ENCODE measurements around the gene MYO18B.
"Not testable (repeated sequence)": the region's sequence is repeated elsewhere in the genome, so short reads cannot be mapped to it uniquely, and the experiment has no call there.

The MYO18B gene, protein sequence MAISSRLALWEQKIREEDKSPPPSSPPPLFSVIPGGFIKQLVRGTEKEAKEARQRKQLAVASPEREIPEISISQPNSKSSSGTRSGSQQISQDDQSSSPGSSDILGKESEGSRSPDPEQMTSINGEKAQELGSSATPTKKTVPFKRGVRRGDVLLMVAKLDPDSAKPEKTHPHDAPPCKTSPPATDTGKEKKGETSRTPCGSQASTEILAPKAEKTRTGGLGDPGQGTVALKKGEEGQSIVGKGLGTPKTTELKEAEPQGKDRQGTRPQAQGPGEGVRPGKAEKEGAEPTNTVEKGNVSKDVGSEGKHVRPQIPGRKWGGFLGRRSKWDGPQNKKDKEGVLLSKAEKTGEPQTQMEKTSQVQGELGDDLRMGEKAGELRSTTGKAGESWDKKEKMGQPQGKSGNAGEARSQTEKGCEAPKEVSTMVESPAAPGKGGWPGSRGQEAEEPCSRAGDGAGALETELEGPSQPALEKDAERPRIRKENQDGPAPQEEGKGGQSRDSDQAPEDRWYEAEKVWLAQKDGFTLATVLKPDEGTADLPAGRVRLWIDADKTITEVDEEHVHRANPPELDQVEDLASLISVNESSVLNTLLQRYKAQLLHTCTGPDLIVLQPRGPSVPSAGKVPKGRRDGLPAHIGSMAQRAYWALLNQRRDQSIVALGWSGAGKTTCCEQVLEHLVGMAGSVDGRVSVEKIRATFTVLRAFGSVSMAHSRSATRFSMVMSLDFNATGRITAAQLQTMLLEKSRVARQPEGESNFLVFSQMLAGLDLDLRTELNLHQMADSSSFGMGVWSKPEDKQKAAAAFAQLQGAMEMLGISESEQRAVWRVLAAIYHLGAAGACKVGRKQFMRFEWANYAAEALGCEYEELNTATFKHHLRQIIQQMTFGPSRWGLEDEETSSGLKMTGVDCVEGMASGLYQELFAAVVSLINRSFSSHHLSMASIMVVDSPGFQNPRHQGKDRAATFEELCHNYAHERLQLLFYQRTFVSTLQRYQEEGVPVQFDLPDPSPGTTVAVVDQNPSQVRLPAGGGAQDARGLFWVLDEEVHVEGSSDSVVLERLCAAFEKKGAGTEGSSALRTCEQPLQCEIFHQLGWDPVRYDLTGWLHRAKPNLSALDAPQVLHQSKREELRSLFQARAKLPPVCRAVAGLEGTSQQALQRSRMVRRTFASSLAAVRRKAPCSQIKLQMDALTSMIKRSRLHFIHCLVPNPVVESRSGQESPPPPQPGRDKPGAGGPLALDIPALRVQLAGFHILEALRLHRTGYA (N-terminal part only)

DNA sequence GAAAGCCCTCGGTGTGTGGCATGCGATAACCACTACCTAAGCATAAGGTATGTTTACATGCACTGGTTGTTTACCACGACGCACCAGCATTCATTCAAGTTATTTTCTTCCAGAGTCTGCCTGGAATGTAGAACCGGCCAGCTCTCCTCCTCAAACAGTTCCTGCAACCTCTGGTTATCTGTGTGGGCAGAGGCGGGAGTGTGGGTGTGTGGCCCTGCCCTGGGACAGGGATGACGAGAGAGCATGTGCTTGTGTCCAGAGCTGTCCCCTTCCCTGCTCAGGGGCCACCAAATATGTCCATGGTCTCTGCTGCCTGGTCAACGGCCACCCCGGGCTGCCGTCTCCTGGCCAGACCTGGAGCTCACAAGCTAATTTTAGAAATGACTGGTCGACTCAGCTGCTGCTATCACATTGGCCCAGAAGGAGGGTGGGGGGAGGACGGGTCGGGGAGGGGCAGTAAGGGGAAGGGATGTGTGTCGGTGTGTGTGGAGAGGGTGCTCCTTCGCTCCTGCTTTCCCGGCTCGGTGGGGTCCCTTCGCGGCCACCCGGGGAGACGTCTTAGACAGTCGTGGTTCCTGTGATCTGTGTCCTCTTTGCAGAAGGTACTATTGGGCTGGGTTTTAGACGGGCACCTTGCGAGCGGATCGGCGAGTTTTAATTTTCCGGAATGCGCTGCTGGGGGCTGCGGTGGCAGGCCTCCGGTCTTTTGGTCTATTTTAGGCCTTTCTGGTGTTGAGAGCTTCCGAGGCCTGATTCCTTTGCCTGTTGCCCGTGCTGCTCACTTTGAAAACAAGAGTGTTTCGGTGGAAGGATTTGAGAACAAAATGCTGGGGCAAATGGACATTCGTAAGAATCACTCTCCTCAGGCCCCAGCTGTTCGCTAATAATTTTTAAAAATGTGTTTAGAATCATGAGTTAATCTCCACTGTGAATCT is at the start of gene MYO18B:
Gene MYO18B (plus strand): TSS at position 497 of the 935 bp plus-strand sequence. CDS start 18,905 bp downstream, outside the sequence.
- DNase-seq (ENCODE audit: low spot score), result no peak

DNA sequence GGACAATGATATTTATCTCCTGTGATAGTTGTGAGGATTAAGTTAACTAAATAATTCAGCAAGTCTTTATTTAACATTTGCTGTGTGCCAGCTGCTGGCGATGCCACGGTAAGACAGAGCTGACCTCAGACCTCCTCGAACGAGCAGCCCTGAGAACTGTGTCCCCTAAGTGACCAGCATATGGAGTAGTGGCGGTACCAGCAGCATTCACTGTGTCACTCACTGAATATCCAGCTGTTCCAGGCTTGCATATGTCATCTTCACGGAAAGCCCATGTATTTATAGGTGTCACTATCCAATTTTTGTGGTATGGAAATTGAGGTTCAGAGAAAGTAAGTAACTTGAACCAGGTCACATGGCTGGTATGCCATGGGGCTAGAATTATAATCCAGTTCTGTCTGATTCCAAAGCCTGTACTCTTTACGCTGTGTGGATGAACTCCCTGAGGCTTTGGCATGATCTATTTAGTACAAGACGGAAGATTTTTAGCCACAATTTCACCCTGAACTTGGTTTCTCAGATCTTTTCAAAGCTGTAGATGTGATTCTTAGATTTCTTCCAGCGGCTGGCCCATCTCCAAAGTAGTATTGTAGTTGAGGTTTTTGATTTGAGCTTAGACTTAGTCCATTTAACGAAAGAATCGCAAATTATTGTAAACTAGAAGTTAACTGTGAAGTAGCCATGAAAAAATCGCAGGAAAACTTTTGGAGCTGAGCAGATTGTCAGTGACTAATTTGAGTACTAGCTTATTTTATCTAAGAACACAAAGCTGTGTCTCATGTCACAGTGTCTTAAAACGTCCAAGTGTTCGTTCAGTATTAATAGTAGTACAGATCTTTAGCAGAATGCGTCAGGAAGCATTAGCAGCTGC is 49.4 kb upstream of the MYO18B start:
- no peak for DNase-seq (ENCODE audit: low spot score)

DNA sequence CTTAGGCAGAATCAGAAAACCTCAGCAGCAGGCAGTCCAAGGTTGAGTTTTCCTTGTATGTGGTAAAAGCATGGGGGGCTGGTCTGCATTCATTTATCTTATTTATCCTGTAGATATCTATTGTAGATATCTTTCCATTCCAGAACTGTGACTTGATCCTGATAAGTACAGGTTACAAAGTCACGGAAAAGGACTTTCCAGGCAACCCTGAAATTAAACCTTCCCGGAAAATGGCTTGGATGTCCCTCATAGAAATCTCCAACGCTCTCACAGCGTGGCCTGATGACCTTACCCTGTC is 48.8 kb upstream of the MYO18B start:
- DNase-seq (ENCODE audit: low spot score), result no peak

DNA sequence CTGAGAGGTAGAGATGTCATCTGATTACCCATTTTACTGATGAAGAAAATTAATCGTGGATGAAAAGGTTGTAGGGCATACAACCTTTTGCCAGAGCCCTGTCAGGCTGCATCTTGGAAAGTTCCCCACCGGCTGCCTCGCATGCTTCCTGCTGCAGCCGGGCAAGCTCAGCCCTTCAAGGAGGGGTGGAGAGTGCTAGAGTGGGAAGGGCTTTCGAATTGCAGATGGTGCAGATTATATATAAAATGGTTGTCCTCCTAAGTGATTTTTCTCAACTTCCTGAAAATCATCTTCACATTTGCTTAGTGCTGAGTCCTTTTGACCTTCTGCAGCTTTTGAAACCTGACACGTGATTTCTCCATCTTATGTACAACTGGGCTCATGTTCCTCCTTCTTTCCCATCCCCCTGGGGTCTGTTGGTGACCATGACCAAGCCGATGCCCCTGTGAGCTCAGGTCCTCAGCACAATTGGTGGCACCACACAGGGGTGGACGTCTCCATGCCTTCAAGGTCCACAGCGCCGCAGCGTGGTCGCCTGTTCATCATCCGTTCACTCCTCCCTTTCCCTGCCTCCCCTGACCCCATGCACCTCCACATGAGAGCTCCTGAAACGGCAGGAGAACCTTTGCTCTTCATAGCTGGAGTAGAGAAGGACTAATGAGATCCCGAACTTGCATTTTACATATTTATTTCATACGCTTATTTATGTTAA is 47.6 kb upstream of the MYO18B start:
- no peak for DNase-seq (ENCODE audit: low spot score)

DNA sequence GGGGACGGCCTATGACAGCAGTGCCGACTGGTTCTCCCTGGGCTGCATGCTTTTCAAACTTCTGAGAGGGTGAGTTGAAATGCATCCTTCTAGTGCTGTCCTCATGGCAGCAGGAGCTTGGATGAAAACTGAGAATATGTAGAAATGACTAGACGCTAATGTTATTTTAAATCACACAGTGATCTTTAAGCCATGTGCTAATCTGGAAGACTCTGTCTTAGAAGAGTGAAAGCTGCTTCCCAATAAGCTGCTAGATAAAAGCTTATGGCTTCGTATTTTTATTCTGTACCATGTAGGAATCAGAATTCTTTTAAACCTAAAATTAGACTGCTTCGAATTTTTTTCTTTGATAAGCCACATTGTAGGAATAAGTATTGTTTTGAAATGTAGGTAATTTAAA is 46.8 kb upstream of the MYO18B start:
- no peak for DNase-seq (ENCODE audit: low spot score)

DNA sequence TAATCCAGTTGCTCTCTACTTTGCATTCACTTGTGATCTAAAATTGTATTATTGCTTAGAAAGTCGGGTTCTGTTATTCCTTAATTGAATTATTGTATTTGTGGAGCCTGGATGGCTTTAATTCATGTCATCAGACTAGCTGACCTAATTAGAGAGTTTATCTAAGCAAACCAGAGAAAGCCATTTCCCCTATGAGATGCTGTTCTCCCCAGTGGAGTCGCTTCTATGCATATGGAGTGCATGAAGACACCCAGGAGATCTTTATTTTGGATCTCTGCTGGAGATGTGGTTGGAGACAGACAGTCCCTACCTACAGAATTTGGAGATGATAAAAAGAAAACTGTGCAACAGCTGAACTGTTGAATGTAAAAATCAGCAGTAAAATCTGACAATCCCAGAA is 45.2 kb upstream of the MYO18B start:
- DNase-seq (ENCODE audit: low spot score), result no peak

DNA sequence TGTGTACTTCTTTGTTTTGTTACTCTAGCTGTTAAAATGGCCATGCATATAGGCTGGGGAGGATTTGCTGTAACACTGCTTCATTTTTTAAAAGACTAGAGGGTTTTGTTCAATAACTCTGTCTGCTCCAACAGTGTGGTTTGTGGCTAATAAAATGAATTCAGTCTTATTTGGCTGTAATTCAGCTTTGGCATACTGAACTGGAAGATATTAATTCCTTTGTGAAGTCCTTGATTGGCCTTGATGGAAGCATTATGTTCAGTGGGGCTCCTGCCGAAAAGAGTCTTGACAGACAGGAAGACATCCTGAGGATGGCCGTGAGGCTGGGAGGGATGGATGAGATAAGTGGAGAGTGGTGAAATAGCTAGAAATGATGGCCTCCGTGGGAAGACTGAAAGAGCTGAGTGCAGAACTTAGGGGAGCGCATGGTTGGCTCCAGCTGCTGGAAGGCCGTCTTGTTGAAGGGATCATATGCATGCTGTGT is 44.8 kb upstream of the MYO18B start:
- DNase-seq (ENCODE audit: low spot score), result no peak

DNA sequence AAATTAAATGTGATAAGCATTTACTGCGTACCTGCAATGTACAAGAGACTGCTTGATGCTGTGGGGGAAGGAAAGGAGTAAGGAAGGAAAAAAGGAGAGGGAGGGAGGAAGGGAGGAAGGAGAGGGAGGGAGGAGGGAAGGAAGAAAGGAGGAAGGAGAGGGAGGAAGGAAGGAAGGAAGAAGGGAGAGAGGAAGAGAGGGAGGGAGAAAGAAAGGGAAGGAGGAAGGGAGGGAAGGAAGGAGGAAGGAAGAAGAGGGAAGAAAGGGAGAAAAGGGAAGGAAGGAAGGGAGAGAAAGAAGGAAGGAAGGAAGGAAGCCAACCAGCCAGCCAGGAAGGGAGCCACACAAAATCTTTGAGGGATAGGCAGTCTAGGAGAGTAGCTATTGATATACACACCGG is 44.0 kb upstream of the MYO18B start:
- DNase-seq (ENCODE audit: low spot score), result no peak

DNA sequence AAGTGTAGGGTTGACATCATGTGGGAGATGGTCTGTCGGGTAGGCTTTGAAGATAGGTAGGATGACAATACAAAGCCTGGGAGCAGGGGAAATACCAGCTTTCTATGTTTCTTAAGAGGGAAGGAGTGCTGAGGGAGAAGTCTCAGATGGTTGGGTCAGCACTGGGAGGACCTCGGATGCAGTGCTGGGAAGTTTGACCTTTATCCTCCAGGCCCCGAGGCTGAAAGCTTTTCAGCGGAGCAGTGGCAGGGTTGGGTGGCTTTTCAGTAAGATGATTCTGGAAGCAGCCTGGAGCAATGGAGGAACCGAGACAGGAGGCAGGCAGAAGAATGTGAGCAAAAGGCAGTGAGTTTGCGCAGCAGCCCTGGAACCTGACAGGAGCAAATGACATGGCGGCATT is 43.5 kb upstream of the MYO18B start:
- no peak for DNase-seq (ENCODE audit: low spot score)

DNA sequence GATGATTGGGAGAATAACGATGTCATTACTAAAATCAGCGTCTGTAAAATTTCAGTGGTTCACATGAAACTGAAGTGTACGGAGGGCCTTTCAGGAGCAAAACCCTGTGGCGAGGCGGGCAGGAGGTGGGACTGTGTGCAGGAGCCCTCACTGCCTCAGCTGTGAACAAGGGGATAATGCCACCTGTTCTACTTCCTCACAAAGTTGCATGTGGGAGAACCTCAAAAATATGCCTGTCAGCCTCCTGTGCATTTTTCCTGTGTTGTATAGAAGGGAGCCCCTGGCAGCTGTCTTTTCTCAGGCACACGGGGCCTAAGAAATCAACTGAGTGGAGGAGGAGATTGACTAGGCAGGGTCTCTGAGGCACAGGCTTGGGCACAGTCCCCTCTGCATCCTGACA is 43.0 kb upstream of the MYO18B start:
- no peak for DNase-seq (ENCODE audit: low spot score)

DNA sequence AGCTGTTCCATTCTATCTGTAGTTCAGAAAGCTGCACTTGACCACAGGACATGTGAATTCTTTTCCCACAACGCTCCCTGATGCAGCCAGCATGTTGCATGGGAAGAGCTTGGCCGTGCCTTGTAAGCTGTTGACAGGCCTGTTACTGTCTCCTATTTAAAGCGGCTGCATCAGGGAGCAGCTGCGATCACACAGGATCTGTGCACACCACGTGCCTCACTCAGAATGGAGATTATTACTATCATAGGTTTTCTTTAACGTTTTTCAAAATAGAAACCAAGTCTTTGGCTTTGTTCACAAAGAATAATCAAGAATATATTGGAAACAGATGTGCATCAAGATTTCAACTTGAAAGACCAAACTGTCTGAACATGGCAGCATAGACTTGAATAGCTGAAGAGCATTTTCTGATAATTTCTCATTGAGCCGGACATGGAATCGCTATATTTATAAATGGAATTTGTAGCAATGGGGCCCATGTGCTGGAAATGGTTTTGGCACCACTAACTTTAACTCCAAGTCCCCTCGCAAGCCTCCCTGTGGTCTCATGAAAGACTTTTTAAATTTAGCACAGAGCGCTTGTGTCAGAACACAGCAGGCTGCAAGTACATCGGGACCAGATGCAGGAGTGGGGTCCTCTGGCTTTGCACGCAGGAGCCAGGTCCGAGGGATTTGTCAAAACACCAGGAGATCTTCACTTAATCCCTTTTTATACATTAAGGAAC is 40.8 kb upstream of the MYO18B start:
- DNase-seq (ENCODE audit: low spot score), result no peak

DNA sequence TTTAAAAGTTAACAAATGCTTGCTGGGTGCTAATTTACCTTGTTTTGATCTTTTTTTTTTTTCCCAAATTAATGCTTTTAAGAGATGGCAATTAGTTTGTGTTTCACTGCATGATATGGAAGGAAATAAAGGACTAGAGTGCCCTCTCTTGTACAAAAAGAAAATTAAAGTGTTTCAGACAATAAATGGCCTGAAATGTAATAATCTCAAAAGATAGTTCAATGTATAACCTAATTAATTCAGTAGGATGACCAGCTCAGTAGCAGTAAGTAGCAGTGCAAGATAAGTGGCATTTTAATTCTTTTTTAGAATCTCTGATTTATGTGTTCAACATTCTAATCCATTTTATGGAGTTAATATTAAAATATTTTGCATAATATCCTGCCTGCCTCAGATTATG is 39.9 kb upstream of the MYO18B start:
- DNase-seq (ENCODE audit: low spot score), result peak; percentile 32

DNA sequence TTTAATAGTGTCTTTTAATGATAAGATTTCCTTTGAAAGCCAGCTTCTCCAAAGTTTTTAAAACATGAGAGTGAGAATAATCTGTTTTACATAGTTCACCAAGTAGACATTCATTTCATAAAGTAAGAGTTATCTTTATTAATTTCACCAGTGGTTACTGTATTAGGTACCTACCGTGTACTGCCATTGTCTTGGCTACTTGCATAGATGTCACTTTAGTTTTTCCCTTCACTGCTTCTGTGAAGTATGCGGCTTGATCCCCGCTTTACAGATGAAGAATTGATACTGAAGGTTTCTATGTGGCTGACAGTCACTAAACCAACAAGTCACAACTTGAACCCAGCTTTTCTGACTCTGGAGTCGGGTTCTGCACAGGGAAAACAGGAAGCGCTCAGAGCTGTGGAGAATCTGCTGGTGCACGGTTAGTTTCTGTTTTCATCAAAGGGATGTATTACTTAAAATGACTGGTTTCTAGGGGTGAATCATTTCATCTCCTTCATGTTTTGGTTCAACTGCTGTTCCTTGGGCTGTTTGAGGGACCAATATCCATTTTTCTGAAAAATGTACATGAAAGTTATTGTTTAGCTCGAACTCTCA is 39.3 kb upstream of the MYO18B start:
- no peak for DNase-seq (ENCODE audit: low spot score)

DNA sequence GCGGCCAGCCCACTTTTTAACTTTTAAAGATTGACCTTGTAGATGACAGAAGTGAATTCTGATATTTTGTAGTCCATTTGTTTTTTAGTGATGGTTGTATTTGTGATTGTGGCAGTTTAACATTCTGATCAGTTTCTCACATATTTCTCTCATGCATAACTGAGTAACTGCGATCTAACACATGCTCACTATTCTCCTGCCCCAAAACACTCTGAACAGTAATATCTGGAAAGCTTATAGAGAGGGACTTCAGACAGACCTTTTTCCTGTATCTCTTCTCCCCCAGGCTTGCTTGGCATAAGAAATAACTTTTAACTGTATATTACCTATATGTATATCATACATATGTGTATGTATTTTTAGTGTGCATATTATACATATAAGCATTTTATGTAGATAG is 37.3 kb upstream of the MYO18B start:
- no peak for DNase-seq (ENCODE audit: low spot score)

DNA sequence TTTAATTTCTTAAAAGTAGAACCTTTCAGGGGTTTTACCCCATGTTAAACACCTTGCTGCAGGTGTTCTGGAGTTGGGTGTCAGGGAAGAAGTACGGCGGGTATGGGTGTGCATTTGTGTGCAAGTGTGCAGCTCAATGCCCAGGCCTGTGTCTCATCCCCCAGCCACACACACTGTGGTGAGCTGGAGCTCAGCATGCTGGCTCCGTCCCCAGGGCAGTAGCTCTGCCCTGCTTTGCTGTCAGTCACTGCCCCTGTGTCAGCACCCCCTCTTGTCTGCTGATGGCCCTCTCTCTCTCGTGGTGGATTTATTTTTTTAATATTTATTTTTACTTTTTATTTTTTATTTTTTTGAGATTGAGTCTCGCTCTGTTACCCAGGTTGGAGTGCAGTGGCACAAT is 35.8 kb upstream of the MYO18B start:
- no peak for DNase-seq (ENCODE audit: low spot score)

DNA sequence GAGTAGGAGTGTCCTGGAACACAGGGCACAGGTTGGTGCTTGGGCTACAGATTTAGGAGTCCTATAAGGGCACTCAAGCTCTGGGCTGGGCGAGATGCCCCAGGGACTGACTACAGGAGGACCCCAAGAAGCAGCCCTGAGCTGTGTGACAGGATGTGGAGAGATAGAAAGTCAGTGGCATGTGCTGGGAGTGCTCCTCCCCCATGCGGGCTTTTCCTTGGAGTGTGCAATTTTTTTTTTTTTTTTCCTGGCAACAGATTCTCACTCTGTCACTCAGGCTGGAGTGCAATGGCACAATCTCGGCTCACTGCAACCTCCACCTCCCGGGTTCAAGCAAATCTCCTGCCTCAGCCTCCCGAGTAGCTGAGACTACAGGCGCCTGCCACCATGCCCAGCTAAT is 33.6 kb upstream of the MYO18B start:
- not testable (repeated sequence) for DNase-seq (ENCODE audit: low spot score)

DNA sequence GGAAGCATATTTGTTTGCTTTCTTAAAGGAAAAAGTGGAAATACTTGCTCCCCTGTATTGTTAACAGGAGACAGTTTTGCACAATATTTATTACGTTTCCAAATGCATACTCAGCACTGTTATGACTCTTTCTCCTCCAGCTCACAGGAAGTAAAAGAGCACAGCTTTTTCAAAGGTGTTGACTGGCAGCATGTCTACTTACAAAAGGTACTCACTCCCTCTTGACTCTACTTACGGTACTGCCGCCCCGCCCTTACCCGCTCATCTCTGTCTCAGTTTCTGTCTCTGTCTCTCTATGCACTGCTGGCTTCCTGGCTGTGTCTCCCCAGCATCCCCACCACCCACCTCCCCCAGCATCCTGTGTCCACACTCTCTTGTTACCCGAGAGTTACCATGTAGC is 32.2 kb upstream of the MYO18B start:
- DNase-seq (ENCODE audit: low spot score), result no peak

DNA sequence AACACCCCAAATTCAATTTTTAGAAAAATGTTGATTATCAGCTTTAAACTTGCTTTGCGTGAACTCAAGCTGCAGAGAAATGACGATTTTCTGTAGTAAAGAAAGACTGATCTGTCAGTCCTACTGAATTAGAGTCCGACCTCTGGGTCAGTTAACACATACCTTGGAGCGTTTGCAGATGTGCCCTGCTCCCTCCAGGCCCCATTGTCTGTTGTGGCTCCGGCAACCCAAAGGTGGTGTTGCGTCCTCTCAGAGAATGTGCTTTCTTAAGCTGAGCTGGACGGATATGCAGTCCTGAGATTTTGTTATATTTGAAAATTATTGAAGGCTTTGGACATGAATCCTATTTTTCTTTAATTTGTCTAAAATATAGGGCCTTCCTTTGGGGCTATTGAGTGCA is 31.5 kb upstream of the MYO18B start:
- DNase-seq (ENCODE audit: low spot score), result no peak

DNA sequence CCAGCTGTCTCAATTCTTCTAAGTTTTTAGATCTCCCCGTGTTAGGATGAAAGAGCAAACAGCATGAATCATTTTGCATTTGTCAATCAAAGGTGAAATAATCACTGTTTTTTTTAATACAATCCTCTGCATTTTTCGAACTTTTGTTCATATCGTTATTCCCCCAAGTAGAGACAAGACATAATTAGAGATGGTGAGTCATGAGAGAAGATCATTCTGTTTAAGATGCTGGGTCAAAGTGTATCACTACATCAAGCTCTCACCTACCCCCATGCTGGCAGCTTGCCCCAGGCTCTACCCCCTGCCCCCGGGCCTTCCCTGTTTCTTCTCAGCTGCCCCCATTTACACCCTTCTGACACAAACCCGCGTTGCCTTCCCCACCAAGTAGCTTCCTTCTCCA is 30.5 kb upstream of the MYO18B start:
- no peak for DNase-seq (ENCODE audit: low spot score)
